CD4-positive, alpha-beta T cell treated with Interleukin-12 subunit alpha and Interleukin-12 subunit beta, for 1 hour (primary cell): ENCODE results near the gene HABP4.

ENCODE experiments used
- DNase-seq: peaks from one replicate; pipeline ENCODE4 v3.0.0-alpha.2; 2020

HABP4 gene

GRCh38 chr9:96436456-96437126 lies 13.4 kb upstream of the HABP4 start:
- DNase-seq, result no peak

- no peak for DNase-seq
Observed at GRCh38 chr9:96437454-96437853, 12.5 kb upstream of the HABP4 start.

- DNase-seq, result no peak
Observed at GRCh38 chr9:96440671-96441199, 9.2 kb upstream of the HABP4 start.

GRCh38 chr9:96441798-96442445 lies 8.0 kb upstream of the HABP4 start:
- peak; percentile 38 for DNase-seq

GRCh38 chr9:96442491-96442890 lies 7.5 kb upstream of the HABP4 start:
- DNase-seq, result no peak

GRCh38 chr9:96447406-96447805 lies 2.6 kb upstream of the HABP4 start:
- no peak for DNase-seq

GRCh38 chr9:96448546-96449170 lies 1.3 kb upstream of the HABP4 start:
- DNase-seq, result no peak

- DNase-seq, result no peak
Observed at GRCh38 chr9:96449523-96449844, 485 bp upstream of the HABP4 start.

GRCh38 chr9:96450613-96451528 lies 902 bp downstream of the HABP4 start:
- DNase-seq, result peak; percentile 54

- DNase-seq, result no peak
Observed at GRCh38 chr9:96453625-96454024, 3.7 kb downstream of the HABP4 start.

- DNase-seq, result no peak
Observed at GRCh38 chr9:96457266-96457665, 7.3 kb downstream of the HABP4 start.

- DNase-seq, result no peak
Observed at GRCh38 chr9:96458226-96458625, 8.3 kb downstream of the HABP4 start.

GRCh38 chr9:96459268-96460007 lies 9.5 kb downstream of the HABP4 start:
- no peak for DNase-seq

- no peak for DNase-seq
Observed at GRCh38 chr9:96460470-96460869, 10.5 kb downstream of the HABP4 start.

- DNase-seq, result no peak
Observed at GRCh38 chr9:96460882-96461281, 10.9 kb downstream of the HABP4 start.

GRCh38 chr9:96461336-96461735 lies 11.4 kb downstream of the HABP4 start:
- no peak for DNase-seq

- DNase-seq, result no peak
Observed at GRCh38 chr9:96462541-96462940, 12.6 kb downstream of the HABP4 start.

- no peak for DNase-seq
Observed at GRCh38 chr9:96464426-96464825, 14.5 kb downstream of the HABP4 start.

GRCh38 chr9:96467784-96468183 lies 17.8 kb downstream of the HABP4 start:
- DNase-seq, result no peak

GRCh38 chr9:96476013-96476412 lies 26.0 kb downstream of the HABP4 start:
- DNase-seq, result no peak

GRCh38 chr9:96476591-96476990 lies 26.6 kb downstream of the HABP4 start:
- no peak for DNase-seq

- DNase-seq, result no peak
Observed at GRCh38 chr9:96478829-96479371, 28.9 kb downstream of the HABP4 start.
